OCI-LY7 (cell line): ENCODE measurements around the gene ADISSP. TPM values are rescaled to one million over a fixed set of nuclear protein-coding genes. Genes with fewer than 3 reads are reported as not detected.

Experiments
- BruUV-seq: library from RNA; stranded (reverse); fragments of 400-500 nt; replicated peaks from 2 replicates; lab custom pipeline; 2021; lab: Mats Ljungman, UMichigan
- CTCF ChIA-PET: fragments of 300-600 bp; sonication (Branson Sonifier 250); formaldehyde crosslinking; loops from one replicate; lab custom pipeline; 2022; ENCODE audit warnings: antibody characterized with exemption; ENCODE audit not compliant: unreplicated experiment; lab: Charles Lee
- POLR2A ChIA-PET: fragments of 300-600 bp; sonication (Branson Sonifier 250); formaldehyde crosslinking; loops from one replicate; lab custom pipeline; 2022; ENCODE audit warnings: antibody characterized with exemption; lab: Charles Lee
- DNase-seq: peaks from one replicate; pipeline ENCODE4 v3.0.0-alpha.2; 2015; ENCODE audit warnings: low spot score
- H2AFZ ChIP-seq: fragments of 200-600 bp; sonication (generic), shearing (Covaris generic); 2 replicates; pipeline ENCODE4 v1.6.1; 2014; ENCODE audit warnings: mild to moderate bottlenecking, antibody characterized with exemption, low read length, moderate library complexity
- H3K27ac ChIP-seq: fragments of 200-600 bp; sonication (generic); 2 replicates; pipeline ENCODE4 v1.5.1; 2014; ENCODE audit warnings: mixed run types, low read depth, mild to moderate bottlenecking, moderate library complexity, low read length, inconsistent platforms; ENCODE audit not compliant: poor library complexity, severe bottlenecking
- H3K36me3 ChIP-seq: fragments of 200-600 bp; sonication (generic); 2 replicates; pipeline ENCODE4 v1.6.1; 2014; ENCODE audit warnings: mild to moderate bottlenecking, antibody characterized with exemption, low read length, moderate library complexity, mixed read lengths; ENCODE audit not compliant: insufficient read depth
- H3K4me1 ChIP-seq: fragments of 200-600 bp; sonication (generic); 2 replicates; pipeline ENCODE4 v1.5.1; 2014; ENCODE audit warnings: mild to moderate bottlenecking, low read length; ENCODE audit not compliant: insufficient read depth, poor library complexity, severe bottlenecking
- H3K4me2 ChIP-seq: fragments of 200-600 bp; sonication (generic); 2 replicates; pipeline ENCODE4 v1.6.1; 2014; ENCODE audit warnings: mild to moderate bottlenecking, low read length
- H3K4me3 ChIP-seq: fragments of 200-600 bp; sonication (generic); 2 replicates; pipeline ENCODE4 v1.5.1; 2014; ENCODE audit warnings: mild to moderate bottlenecking, low read depth, low read length; ENCODE audit not compliant: poor library complexity, severe bottlenecking
- H3K79me2 ChIP-seq: fragments of 200-600 bp; sonication (generic); 2 replicates; pipeline ENCODE4 v1.6.1; 2016; ENCODE audit warnings: low read depth, mild to moderate bottlenecking, low read length, moderate library complexity, mixed read lengths; ENCODE audit not compliant: insufficient read depth
- H3K9me2 ChIP-seq: fragments of 200-600 bp; sonication (generic); 2 replicates; pipeline ENCODE4 v1.6.1; 2016; ENCODE audit warnings: mild to moderate bottlenecking, low read length, mixed read lengths; ENCODE audit not compliant: insufficient read depth
- H3K9me3 ChIP-seq: fragments of 200-600 bp; sonication (generic); 2 replicates; pipeline ENCODE4 v1.6.1; 2014; ENCODE audit warnings: mild to moderate bottlenecking, mixed run types, low read length, mixed read lengths
- H4K20me1 ChIP-seq: fragments of 200-600 bp; sonication (generic); 2 replicates; pipeline ENCODE4 v1.6.1; 2014; ENCODE audit warnings: mild to moderate bottlenecking, antibody characterized with exemption, low read length, moderate library complexity, mixed read lengths; ENCODE audit not compliant: insufficient read depth
- EZH2phosphoT487 ChIP-seq: fragments of 200-600 bp; sonication (generic); IDR thresholded peaks from 2 replicates; pipeline ENCODE4 v1.6.1; 2018; ENCODE audit warnings: low read depth, borderline replicate concordance, mild to moderate bottlenecking, mixed run types, antibody characterized with exemption, low read length, moderate library complexity, mixed read lengths
- intact Hi-C: fragments of 100-400 bp; cut with micrococcal nuclease; formaldehyde crosslinking; loops from one replicate; pipeline ENCODE4 v1.10.0; 2022; ENCODE audit not compliant: unreplicated experiment
- total RNA-seq, 2 experiments: library from RNA; depleted of rRNA in 1 of 2; stranded (reverse); fragments of >200 nt in 1 of 2; shearing (Covaris generic) in 1 of 2; gene quantifications; 2 replicates each; pipeline ENCODE4 v1.2.3, GENCODE V29; 2014 to 2022
- TF ChIP-seq, protein P1 (sequence below): fragments of 200-600 bp; sonication (generic); conservative IDR thresholded peaks from 2 replicates; pipeline ENCODE4 v1.5.1; 2014; ENCODE audit warnings: mild to moderate bottlenecking, antibody characterized with exemption, low read length, moderate library complexity, mixed read lengths

Gene ADISSP
- total RNA-seq, 2 experiments from 2014 or later = 64.4 to 66.7 TPM

DNA sequence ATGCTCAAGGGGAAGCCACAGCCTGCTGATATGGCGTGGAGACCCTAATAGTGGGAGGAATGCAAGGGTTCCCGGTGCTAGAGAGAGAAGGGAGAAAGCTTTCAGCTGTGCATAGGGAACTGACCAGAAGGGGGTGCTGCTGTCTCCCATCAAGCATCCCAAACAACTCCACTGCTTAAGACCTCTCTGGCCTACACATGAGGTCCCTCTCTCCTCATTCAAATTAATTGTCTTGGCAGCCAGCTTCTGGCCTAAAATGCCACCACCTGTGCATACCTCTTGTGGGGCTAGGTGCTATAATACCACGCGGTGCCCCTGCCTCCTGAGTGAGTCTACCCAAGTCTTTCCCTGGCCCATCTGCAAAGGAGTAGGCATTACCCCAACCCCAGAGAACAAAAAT, 14.5 kb downstream of the ADISSP start:
- Histone ChIP-seq H4K20me1 (no peaks in the 10 kb centered on the region), H3K79me2 (no peaks in the 10 kb centered on the region), H3K27ac (no peak overlapping the region), H3K36me3 (peaks cover 38% of the 10 kb centered on the region), H3K4me3 (no peak overlapping the region), H3K4me2 (no peak overlapping the region), H2AFZ (no peak overlapping the region), H3K9me3 (no peaks in the 10 kb centered on the region), H3K4me1 (no peaks in the 10 kb centered on the region), H3K9me2 (no peaks in the 10 kb centered on the region)
- BruUV-seq = no TSS peak
- intact Hi-C loops = loop anchor here (1.0 kb wide), 1 partner anchor 16 kb away; no protein-coding TSS in a partner anchor
- peak; percentile 71 for DNase-seq
- TF ChIP-seq EZH2phosphoT487 = no peak
- TF ChIP-seq, protein P1, sequence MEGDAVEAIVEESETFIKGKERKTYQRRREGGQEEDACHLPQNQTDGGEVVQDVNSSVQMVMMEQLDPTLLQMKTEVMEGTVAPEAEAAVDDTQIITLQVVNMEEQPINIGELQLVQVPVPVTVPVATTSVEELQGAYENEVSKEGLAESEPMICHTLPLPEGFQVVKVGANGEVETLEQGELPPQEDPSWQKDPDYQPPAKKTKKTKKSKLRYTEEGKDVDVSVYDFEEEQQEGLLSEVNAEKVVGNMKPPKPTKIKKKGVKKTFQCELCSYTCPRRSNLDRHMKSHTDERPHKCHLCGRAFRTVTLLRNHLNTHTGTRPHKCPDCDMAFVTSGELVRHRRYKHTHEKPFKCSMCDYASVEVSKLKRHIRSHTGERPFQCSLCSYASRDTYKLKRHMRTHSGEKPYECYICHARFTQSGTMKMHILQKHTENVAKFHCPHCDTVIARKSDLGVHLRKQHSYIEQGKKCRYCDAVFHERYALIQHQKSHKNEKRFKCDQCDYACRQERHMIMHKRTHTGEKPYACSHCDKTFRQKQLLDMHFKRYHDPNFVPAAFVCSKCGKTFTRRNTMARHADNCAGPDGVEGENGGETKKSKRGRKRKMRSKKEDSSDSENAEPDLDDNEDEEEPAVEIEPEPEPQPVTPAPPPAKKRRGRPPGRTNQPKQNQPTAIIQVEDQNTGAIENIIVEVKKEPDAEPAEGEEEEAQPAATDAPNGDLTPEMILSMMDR = peak; percentile 86
- ChIA-PET CTCF (interaction anchor here (0.6 kb wide), 2 partner anchors 8 to 66 kb away, joined by 3 to 11 read pairs; no protein-coding TSS in a partner anchor), POLR2A (no interaction called here)

DNA sequence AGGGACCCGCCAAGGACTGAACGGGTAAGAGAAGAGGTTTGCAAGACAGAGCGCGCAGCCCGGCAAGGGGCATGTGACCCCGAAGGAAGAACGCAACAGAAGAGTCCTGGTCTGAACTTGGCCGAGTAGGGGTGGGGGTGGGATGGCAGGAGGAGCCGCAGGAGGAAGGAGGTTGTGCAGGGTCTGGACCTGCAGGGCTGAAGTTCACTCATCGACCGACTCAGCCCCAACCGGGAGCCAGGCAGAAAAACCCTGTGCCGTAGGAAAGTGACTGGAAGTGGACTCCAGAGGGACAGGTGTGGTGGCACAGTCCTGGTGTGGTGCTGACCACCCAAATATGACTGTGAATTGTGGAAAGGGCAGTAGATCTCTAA, 15.2 kb downstream of the ADISSP start:
- intact Hi-C loops = no loop called here
- ChIA-PET POLR2A (no interaction called here), CTCF (interaction anchor here (0.6 kb wide), 1 partner anchor 66 kb away, joined by 3 read pairs; no protein-coding TSS in a partner anchor)
- Histone ChIP-seq H3K9me3 (no peaks in the 10 kb centered on the region), H3K9me2 (no peaks in the 10 kb centered on the region), H3K4me3 (no peak overlapping the region), H3K36me3 (peaks cover 31% of the 10 kb centered on the region), H3K4me2 (no peak overlapping the region), H3K79me2 (no peaks in the 10 kb centered on the region), H3K27ac (no peak overlapping the region), H3K4me1 (no peaks in the 10 kb centered on the region), H4K20me1 (no peaks in the 10 kb centered on the region), H2AFZ (no peak overlapping the region)
- DNase-seq = no peak
- TF ChIP-seq EZH2phosphoT487 = no peak
- TF ChIP-seq, protein P1 = no peak
- BruUV-seq = no TSS peak

DNA sequence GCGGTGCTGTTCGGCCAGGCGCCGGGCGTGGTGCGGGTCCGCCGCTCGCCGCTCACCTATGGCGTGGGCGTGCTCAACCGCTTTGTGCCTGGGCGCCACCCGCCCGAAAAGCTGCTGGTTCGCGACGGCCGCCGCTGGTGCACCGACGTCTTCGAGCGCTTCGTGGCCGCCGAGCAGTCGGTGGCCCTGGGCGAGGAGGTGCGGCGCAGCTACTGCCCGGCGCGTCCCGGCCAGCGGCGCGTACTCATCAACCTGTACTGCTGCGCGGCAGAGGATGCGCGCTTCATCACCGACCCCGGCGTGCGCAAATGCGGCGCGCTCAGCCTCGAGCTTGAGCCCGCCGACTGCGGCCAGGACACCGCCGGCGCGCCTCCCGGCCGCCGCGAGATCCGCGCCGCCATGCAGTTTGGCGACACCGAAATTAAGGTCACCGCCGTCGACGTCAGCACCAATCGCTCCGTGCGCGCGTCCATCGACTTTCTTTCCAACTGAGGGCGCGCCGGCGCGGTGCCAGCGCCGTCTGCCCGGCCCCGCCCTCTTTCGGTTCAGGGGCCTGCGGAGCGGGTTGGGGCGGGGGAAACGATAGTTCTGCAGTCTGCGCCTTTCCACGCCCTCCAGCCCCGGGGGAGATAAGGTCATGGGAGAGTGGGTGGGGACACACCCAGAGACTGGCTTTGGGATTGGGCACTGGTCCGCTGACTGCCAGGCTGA, 15.7 kb downstream of the ADISSP start:
- CTCF ChIA-PET = no interaction called here

More for the DNA sequence above, 15.7 kb downstream of the ADISSP start:
- Histone ChIP-seq H3K4me3 (no peak overlapping the region), H3K27ac (no peak overlapping the region), H3K4me2 (no peak overlapping the region), H2AFZ (no peak overlapping the region), H3K79me2 (no peaks in the 10 kb centered on the region), H3K36me3 (peaks cover 28% of the 10 kb centered on the region; the same call in 1 of the 2 replicates), H4K20me1 (no peaks in the 10 kb centered on the region), H3K9me2 (no peaks in the 10 kb centered on the region), H3K4me1 (no peaks in the 10 kb centered on the region), H3K9me3 (no peaks in the 10 kb centered on the region)
- no peak for DNase-seq
- intact Hi-C loops = no loop called here
- POLR2A ChIA-PET = no interaction called here
- TF ChIP-seq, protein P1 = no peak
- TF ChIP-seq EZH2phosphoT487 = no peak
- BruUV-seq = no TSS peak
